T-helper 17 cell (primary cell): ENCODE data around the gene PPP2R2D. TPM values are rescaled to one million over a fixed set of nuclear protein-coding genes. Genes with fewer than 3 reads are reported as not detected.

ENCODE experiments used
- ATAC-seq: fragments of 150-1000 bp; cut with Tn5 transposase; 2 replicates; pipeline ENCODE4 v1.10.0; 2021; ENCODE audit warnings: mild to moderate bottlenecking, moderate library complexity
- DNase-seq, 3 donors: peaks; one replicate each; pipeline versions ENCODE4 v3.0.0 to v3.0.0-alpha.2; 2020 to 2021
- H3K9me3 ChIP-seq: one replicate; pipeline ENCODE4 v1.7.0; 2013; ENCODE audit warnings: low read length, mild to moderate bottlenecking; ENCODE audit not compliant: control insufficient read depth, poor library complexity, severe bottlenecking
- H3K27ac Mint-ChIP-seq: one replicate; pipeline ENCODE4 v1.8.0; 2022; ENCODE audit warnings: mild to moderate bottlenecking, moderate library complexity, mixed read lengths
- H3K27me3 Mint-ChIP-seq: one replicate; pipeline ENCODE4 v1.8.0; 2022; ENCODE audit warnings: mixed read lengths
- H3K36me3 Mint-ChIP-seq: one replicate; pipeline ENCODE4 v1.8.0; 2022; ENCODE audit warnings: low read depth, mixed read lengths
- H3K4me1 Mint-ChIP-seq: one replicate; pipeline ENCODE4 v1.8.0; 2022; ENCODE audit warnings: mild to moderate bottlenecking, mixed read lengths
- H3K4me3 Mint-ChIP-seq: one replicate; pipeline ENCODE4 v1.8.0; 2022; ENCODE audit warnings: mild to moderate bottlenecking, moderate library complexity, mixed read lengths
- total RNA-seq, 4 donors: library from RNA in 2 of 4; stranded (reverse) in 2 of 4; gene quantifications; one replicate each; pipeline ENCODE4 v1.2.3 and lab custom pipeline; 2022 to 2026

Gene PPP2R2D
- total RNA-seq, 2 donors from 2014 or later = 34.5 to 36.6 TPM

GRCh38 chr10:131885391-131886165 is 15.2 kb upstream of the PPP2R2D start:
- Mint-ChIP-seq H3K4me3 (no peak overlapping the region), H3K36me3 (no peaks in the 10 kb centered on the region)

DNA sequence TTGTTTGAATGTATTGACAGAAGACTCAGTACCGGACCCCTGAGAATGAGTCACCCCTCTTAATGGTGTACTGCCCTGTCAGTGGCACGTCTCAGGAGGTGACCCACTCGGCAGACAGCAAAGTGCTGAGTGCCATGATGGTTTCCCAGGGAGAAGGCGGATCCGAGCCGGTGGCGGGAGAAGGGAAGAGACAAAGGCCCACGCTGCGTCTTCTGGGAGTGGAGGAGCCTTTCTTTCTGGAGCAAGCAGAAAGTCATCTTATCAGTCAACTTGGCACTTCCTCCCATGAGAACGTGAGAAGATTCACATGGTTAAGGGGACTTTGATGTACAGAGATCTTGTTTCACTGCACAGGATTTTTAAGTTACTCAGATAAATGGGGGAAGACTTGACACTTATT is 14.6 kb upstream of the PPP2R2D start:
- Mint-ChIP-seq H3K4me1 (peaks cover 3% of the 10 kb centered on the region), H3K4me3 (no peak overlapping the region), H3K27ac (no peak overlapping the region), H3K27me3 (peaks cover 9% of the 10 kb centered on the region), H3K36me3 (no peaks in the 10 kb centered on the region)
- no peaks in the 10 kb centered on the region for H3K9me3 ChIP-seq
- DNase-seq (no peak), ATAC-seq (no peak)

More at GRCh38 chr10:131885391-131886165, 15.2 kb upstream of the PPP2R2D start:
- no peak overlapping the region for H3K27ac Mint-ChIP-seq
- ATAC-seq (peak; percentile 99), DNase-seq (peak; percentile 62 to 84 (median 74))
- H3K27me3 Mint-ChIP-seq = peaks cover 9% of the 10 kb centered on the region
- H3K9me3 ChIP-seq = no peaks in the 10 kb centered on the region
- H3K4me1 Mint-ChIP-seq = peaks cover 3% of the 10 kb centered on the region

- DNase-seq (no peak), ATAC-seq (no peak)
- peaks cover 9% of the 10 kb centered on the region for H3K27me3 Mint-ChIP-seq
- H3K4me3 Mint-ChIP-seq = no peak overlapping the region
- no peaks in the 10 kb centered on the region for H3K9me3 ChIP-seq
- no peak overlapping the region for H3K27ac Mint-ChIP-seq
- H3K4me1 Mint-ChIP-seq = peaks cover 3% of the 10 kb centered on the region
- peaks cover 2% of the 10 kb centered on the region for H3K36me3 Mint-ChIP-seq
These were observed 12.6 kb upstream of the PPP2R2D start for GRCh38 chr10:131888186-131888604.

GRCh38 chr10:131889755-131890154 is 11.1 kb upstream of the PPP2R2D start:
- H3K27me3 Mint-ChIP-seq = peaks cover 9% of the 10 kb centered on the region
- H3K36me3 Mint-ChIP-seq = peaks cover 2% of the 10 kb centered on the region
- no peak for DNase-seq
- no peak overlapping the region for H3K4me3 Mint-ChIP-seq
- no peak overlapping the region for H3K27ac Mint-ChIP-seq
- peaks cover 3% of the 10 kb centered on the region for H3K4me1 Mint-ChIP-seq
- ATAC-seq = no peak
- no peaks in the 10 kb centered on the region for H3K9me3 ChIP-seq

DNA sequence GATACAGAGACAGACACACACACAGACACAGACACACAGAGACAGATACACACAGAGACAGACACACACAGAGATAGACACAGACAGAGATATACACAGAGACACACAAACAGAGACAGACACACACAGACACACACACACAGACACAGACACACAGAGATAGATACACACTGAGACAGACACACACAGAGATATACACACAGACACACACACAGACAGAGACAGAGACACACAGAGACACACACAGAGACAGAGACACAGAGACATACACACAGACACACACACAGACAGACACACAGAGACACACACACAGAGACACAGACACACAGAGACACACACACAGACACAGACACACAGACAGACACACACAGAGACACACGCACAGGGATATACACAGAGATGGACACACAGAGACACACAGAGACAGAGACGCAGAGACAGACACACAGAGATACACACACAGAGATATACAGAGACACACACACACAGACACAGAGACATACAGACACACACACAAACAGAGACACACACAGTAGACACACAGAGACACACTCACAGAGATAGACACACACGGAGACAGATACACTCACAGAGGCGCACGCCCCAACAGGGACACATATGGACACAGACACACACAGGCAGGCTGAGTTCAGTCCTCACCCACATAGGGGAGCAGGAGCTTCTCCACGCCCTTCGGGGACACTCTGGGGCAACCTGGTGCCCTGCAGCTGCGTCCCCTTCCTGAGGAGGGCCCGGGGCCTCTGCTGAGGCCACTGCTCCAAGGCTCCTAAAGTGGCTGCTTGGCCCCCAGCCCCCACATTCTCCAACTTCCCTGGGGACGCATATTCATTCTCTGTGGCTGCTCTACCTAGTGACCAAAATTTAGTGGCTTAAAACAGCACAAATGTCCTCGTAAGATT is 10.3 kb upstream of the PPP2R2D start:
- peaks cover under 1% of the 10 kb centered on the region for H3K4me1 Mint-ChIP-seq
- H3K27ac Mint-ChIP-seq = no peak overlapping the region
- no peak for ATAC-seq
- peaks cover 2% of the 10 kb centered on the region for H3K36me3 Mint-ChIP-seq
- peaks cover 9% of the 10 kb centered on the region for H3K27me3 Mint-ChIP-seq
- no peaks in the 10 kb centered on the region for H3K9me3 ChIP-seq
- H3K4me3 Mint-ChIP-seq = no peak overlapping the region
- no peak for DNase-seq

DNA sequence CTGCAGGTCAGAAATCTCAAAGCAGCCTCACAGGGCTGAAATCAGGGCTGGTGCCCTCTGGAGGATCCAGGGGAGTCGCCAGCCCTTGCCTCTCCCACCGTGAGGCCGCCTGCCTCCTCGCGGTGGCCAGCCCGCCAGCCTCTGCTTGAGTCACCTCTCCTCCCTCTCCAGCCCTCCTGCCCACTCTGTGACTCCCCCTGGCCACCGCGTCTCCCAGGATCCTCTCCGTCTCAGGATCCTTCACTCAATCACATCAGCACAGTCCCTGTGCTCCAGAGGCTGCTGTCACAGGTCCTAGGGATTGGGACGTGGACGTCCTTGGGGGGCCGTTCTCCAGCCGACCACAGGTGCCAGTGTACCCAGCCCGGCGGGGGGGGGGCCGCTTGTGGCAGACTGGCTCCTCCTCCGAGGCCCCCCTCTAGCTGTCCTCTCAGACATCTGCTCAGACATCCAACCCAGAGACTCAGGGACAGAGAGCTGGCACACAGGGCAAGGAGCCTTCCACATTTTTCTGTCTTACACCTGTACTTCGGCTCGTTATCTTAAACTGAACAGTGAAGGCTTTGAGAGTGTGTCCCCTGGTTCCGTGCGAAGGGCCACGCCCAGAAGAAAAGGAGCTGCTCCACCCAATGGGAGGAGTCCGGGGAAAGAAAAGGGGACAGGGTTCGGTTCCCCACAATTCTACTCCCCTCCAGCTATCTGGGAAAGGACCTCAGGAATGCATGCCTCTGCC is 9.4 kb upstream of the PPP2R2D start:
- Mint-ChIP-seq H3K4me1 (no peaks in the 10 kb centered on the region), H3K36me3 (peaks cover 2% of the 10 kb centered on the region), H3K4me3 (no peak overlapping the region), H3K27me3 (peaks cover 4% of the 10 kb centered on the region), H3K27ac (no peak overlapping the region)
- no peak for ATAC-seq
- DNase-seq = no peak
- H3K9me3 ChIP-seq = no peaks in the 10 kb centered on the region

DNA sequence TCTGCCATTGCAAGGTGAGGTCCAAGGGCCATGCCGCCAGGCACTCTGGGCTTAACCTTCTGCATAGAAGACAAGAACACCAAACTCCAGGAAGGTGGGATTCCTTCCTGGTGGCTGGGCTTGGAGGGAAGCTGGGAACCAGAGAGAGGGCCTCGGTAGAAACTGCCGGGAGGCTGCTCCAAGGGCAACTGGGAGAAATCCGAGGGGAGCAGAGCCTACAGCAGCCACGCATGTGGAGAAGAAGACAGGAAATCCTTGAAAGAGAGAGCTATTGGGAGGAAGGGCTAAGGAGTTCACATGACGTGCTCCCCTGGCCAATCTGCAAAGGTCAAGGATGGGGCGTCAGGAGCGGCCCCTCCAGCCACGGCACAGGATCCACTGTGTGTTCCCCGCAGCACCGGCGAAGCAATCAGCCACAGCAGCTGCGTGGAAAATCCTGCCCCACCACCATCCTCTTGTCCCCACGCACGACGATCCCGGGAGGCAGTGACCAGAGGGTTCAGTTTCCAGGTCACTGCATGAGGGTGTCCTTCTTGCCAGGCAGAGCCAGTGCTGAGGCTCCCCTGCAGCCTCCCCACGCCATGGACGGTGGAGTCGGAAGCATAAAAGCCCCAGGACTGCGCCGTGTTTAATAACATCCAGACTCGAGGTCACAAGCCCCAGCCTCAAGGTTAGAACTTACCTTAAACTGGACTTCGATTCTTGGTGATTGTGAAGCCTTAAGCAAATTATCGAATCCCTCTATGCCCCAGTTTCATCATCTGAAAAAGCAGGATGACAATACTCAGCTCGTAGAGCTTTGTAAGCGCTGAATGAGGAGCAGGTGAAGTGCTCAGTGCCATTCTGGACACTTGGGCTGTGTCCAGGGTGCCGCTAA is 8.6 kb upstream of the PPP2R2D start:
- ATAC-seq = no peak
- no peaks in the 10 kb centered on the region for H3K27me3 Mint-ChIP-seq
- H3K9me3 ChIP-seq = no peaks in the 10 kb centered on the region
- no peak overlapping the region for H3K27ac Mint-ChIP-seq
- DNase-seq = no peak
- H3K4me3 Mint-ChIP-seq = no peak overlapping the region
- H3K36me3 Mint-ChIP-seq = peaks cover 2% of the 10 kb centered on the region
- H3K4me1 Mint-ChIP-seq = peaks cover 2% of the 10 kb centered on the region

DNA sequence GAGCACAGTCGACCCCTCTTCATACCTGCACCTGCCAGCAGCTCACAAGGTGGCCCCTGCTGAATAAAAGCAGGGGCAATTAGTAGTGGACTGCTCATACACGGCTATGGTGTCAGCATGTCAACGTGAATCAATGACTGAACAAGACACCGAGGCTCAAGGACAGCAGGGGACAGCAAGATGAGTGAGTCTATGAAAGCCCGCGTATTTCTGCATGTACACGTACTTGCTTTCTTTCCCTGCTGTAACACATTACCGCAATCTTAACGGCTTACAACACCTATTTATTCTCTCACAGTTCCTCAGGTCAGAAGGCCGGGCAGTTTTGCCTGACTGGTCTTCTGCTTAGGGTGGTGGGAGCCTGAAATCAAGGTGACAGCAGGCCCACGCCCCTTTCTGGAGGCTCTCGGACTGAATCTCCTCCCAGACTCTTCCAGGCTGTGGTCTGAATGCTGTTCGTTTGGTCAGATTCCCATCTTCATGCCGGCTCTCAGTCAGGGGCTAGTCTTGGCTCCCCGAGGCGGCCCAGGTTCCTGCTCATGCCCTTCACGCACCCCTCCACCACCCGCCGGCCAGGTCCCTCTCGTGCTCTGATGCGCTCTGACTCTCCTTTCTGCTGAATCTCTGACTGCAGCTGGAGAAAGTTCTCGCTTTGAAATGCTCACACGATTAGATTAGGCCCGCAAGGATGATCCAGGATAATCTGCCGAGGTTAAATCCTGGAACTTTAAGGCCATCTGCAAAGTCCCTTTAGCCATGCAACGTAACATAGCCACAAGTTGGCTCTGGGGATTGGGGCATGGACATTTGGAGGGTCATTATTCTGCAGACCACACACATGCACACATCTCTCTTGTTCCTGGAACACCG is 7.8 kb upstream of the PPP2R2D start:
- H3K27me3 Mint-ChIP-seq = no peaks in the 10 kb centered on the region

DNA sequence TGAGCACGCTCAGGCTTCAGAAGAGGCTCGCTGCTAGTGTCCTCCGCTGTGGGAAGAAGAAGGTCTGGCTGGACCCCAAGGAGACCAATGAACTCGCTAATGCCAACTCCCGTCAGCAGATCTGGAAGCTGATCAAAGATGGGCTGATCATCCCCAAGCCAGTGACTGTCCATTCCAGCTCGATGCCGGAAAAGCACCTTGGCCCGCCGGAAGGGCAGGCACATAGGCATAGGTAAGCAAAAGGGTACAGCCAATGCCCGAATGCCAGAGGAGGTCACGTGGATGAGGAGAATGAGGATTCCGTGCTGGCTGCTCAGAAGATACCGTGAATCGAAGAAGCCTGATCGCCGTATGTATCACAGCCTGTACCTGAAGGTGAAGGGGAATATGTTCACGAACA is 5.7 kb upstream of the PPP2R2D start:
- no peak overlapping the region for H3K4me3 Mint-ChIP-seq

More for the DNA sequence above, 7.8 kb upstream of the PPP2R2D start:
- DNase-seq = no peak
- Mint-ChIP-seq H3K27ac (no peak overlapping the region), H3K4me3 (no peak overlapping the region), H3K36me3 (peaks cover 2% of the 10 kb centered on the region), H3K4me1 (peaks cover 2% of the 10 kb centered on the region)
- H3K9me3 ChIP-seq = no peaks in the 10 kb centered on the region
- ATAC-seq = no peak

DNA sequence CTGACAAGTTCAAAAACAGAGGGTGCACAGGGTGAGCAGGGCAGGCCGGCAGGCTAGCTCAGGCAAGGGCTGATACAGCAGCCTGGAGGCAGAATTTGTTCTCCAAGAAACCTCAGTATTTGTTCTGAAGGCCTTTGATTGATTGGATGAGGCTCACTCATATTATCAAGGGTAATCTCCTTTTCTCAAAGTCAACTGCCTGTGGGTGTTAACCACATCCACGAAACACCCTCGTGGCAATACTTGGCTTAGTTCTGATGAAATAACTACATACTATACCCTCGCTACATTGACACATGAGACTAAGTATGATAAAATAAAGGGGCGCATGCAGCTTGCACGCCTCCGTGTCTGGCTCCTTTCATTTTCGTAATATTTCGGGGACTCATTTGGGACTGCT is 4.4 kb upstream of the PPP2R2D start:
- peaks cover 15% of the 10 kb centered on the region for H3K27me3 Mint-ChIP-seq
- DNase-seq (no peak), ATAC-seq (no peak)
- H3K27ac Mint-ChIP-seq = no peak overlapping the region
- peaks cover 2% of the 10 kb centered on the region for H3K36me3 Mint-ChIP-seq
- H3K4me3 Mint-ChIP-seq = no peak overlapping the region
- H3K9me3 ChIP-seq = no peaks in the 10 kb centered on the region
- H3K4me1 Mint-ChIP-seq = peaks cover 13% of the 10 kb centered on the region

More for the DNA sequence above, 5.7 kb upstream of the PPP2R2D start:
- no peaks in the 10 kb centered on the region for H3K9me3 ChIP-seq
- Mint-ChIP-seq H3K27ac (no peak overlapping the region), H3K27me3 (peaks cover 15% of the 10 kb centered on the region), H3K36me3 (peaks cover 2% of the 10 kb centered on the region), H3K4me1 (peaks cover 12% of the 10 kb centered on the region)
- DNase-seq = no peak
- no peak for ATAC-seq

- H3K27me3 Mint-ChIP-seq = peaks cover 15% of the 10 kb centered on the region
- H3K4me3 Mint-ChIP-seq = no peak overlapping the region
- H3K9me3 ChIP-seq = no peaks in the 10 kb centered on the region
- DNase-seq (no peak), ATAC-seq (no peak)
- H3K36me3 Mint-ChIP-seq = no peaks in the 10 kb centered on the region
- H3K4me1 Mint-ChIP-seq = peaks cover 20% of the 10 kb centered on the region
- H3K27ac Mint-ChIP-seq = no peak overlapping the region
These were observed 3.4 kb upstream of the PPP2R2D start for GRCh38 chr10:131897297-131897899.
